Ammon's horn (tissue), 1 donor: ENCODE results near the gene MAGEB2.
"Not testable (repeated sequence)": the region's sequence is repeated elsewhere in the genome, so short reads cannot be mapped to it uniquely, and the experiment has no call there.

Source experiments
- DNase-seq: peaks from one replicate; pipeline ENCODE4 v3.0.0-alpha.2; 2016; ENCODE audit warnings: low spot score

Gene MAGEB2

GRCh38 chrX:30215357-30215843 lies at the start of gene MAGEB2:
MAGEB2 (plus strand) TSS chrX:30215563; CDS start chrX:30218581, 3,018 bp downstream.
- DNase-seq = no peak

- DNase-seq = no peak
Measured at GRCh38 chrX:30170900-30171299, 44.5 kb upstream of the MAGEB2 start.

- DNase-seq = no peak
Measured at GRCh38 chrX:30181353-30181752, 34.0 kb upstream of the MAGEB2 start.

- no peak for DNase-seq
Measured at GRCh38 chrX:30183554-30183953, 31.8 kb upstream of the MAGEB2 start.

GRCh38 chrX:30190426-30190825 lies 24.9 kb upstream of the MAGEB2 start:
- DNase-seq = no peak

- not testable (repeated sequence) for DNase-seq
Measured at GRCh38 chrX:30193910-30194309, 21.5 kb upstream of the MAGEB2 start.

GRCh38 chrX:30196322-30196721 lies 19.0 kb upstream of the MAGEB2 start:
- no peak for DNase-seq

GRCh38 chrX:30212172-30212571 lies 3.2 kb upstream of the MAGEB2 start:
- DNase-seq = no peak

GRCh38 chrX:30217465-30217864 lies 2.1 kb downstream of the MAGEB2 start:
- no peak for DNase-seq

- DNase-seq = no peak
Measured at GRCh38 chrX:30219372-30219771, 4.0 kb downstream of the MAGEB2 start.

- no peak for DNase-seq
Measured at GRCh38 chrX:30220661-30221060, 5.3 kb downstream of the MAGEB2 start.

GRCh38 chrX:30224536-30224935 lies 9.2 kb downstream of the MAGEB2 start:
- DNase-seq = no peak

- no peak for DNase-seq
Measured at GRCh38 chrX:30228526-30228925, 13.2 kb downstream of the MAGEB2 start.

GRCh38 chrX:30230395-30230794 lies 15.0 kb downstream of the MAGEB2 start, which contains the start of gene MAGEB3:
MAGEB3 (plus strand) TSS chrX:30230657; CDS start chrX:30235925, 5,268 bp downstream.
- DNase-seq = no peak

GRCh38 chrX:30241724-30242415 lies 26.5 kb downstream of the MAGEB2 start, which contains the start of gene MAGEB4:
MAGEB4 (plus strand) TSS chrX:30242000; CDS start chrX:30242136, 136 bp downstream.
- DNase-seq = no peak

GRCh38 chrX:30246769-30247489 lies 31.6 kb downstream of the MAGEB2 start, which contains the start of gene MAGEB1:
MAGEB1 (plus strand) TSS chrX:30247146; CDS start chrX:30250494, 3,348 bp downstream.
- no peak for DNase-seq

GRCh38 chrX:30248854-30249253 lies 33.5 kb downstream of the MAGEB2 start:
- no peak for DNase-seq

- no peak for DNase-seq
Measured at GRCh38 chrX:30253257-30253656, 37.9 kb downstream of the MAGEB2 start.

- no peak for DNase-seq
Measured at GRCh38 chrX:30259927-30260326, 44.6 kb downstream of the MAGEB2 start.

- no peak for DNase-seq
Measured at GRCh38 chrX:30261012-30261411, 45.6 kb downstream of the MAGEB2 start.

GRCh38 chrX:30262763-30263162 lies 47.4 kb downstream of the MAGEB2 start:
- no peak for DNase-seq
